K562 (cell line): ENCODE measurements around the gene NOP16. TPM values are rescaled to one million over a fixed set of nuclear protein-coding genes. Genes with fewer than 3 reads are reported as not detected.

ENCODE experiments used
- ATAC-seq: fragments of 200-7000 bp; cut with Tn5 transposase; 3 replicates; pipeline ENCODE4 v1.9.1; 2020; ENCODE audit warnings: moderate library complexity
- BruUV-seq: library from RNA; stranded (reverse); fragments of 400-500 nt; replicated peaks from 2 replicates; lab custom pipeline; 2021; lab: Mats Ljungman, UMichigan
- CTCF ChIA-PET: fragments of 300-600 bp; formaldehyde crosslinking; extraction: SDS; loops from one replicate; lab custom pipeline; 2021; ENCODE audit warnings: low intra/inter-chr PET ratio; lab: Yijun Ruan, JAX
- POLR2A ChIA-PET: fragments of 300-600, 350-650 bp; sonication (Branson Sonifier 250); formaldehyde crosslinking; extraction: SDS; loops from one replicate; lab custom pipeline; 2021; ENCODE audit warnings: antibody characterized with exemption, inconsistent platforms; lab: Yijun Ruan, JAX
- DNase-seq, 4 experiments: peaks; one replicate each; pipeline versions ENCODE4 v3.0.0 to v3.0.0-alpha.2; 2011 to 2018; ENCODE audit warnings: low spot score in 3 of 4, mixed read lengths in 3 of 4; ENCODE audit errors: extremely low read depth in 1 of 4
- FAIRE-seq: peaks from 2 replicates; lab custom pipeline; 2011; peaks lifted over from hg19 to GRCh38; lab: Jason Lieb, UNC
- H2AFZ ChIP-seq: 2 replicates; pipeline ENCODE4 v1.6.0; 2011; ENCODE audit warnings: low read depth, low read length, control low read depth, inconsistent platforms
- H3K27ac ChIP-seq: fragments of 200-600 bp; 3 replicates; pipeline ENCODE4 v1.8.0; 2011; ENCODE audit warnings: low read depth, mild to moderate bottlenecking, control low read depth, inconsistent platforms, low read length, moderate library complexity, mixed read lengths; ENCODE audit errors: extremely low read depth
- H3K27me3 ChIP-seq, 2 experiments: fragments of 300-600 bp in 1 of 2; 2 replicates in 1 of 2; 3 replicates in 1 of 2; pipeline versions ENCODE4 v1.6.0 to v1.8.0; 2011; ENCODE audit warnings: inconsistent platforms in 2 of 2, low read length in 2 of 2, mild to moderate bottlenecking in 1 of 2, mixed read lengths in 1 of 2, moderate library complexity in 1 of 2; ENCODE audit not compliant: control insufficient read depth in 2 of 2, insufficient read depth in 2 of 2
- H3K36me3 ChIP-seq: fragments of 300-600 bp; 3 replicates; pipeline ENCODE4 v1.8.0; 2011; ENCODE audit warnings: mild to moderate bottlenecking, low read length, inconsistent platforms; ENCODE audit not compliant: control insufficient read depth, insufficient read depth
- H3K4me1 ChIP-seq, 2 experiments: fragments of 200-600 bp in 1 of 2; replicated peaks in 1 of 2; 2 replicates in 1 of 2; 3 replicates in 1 of 2; pipeline versions ENCODE4 v1.5.1 to v1.8.0; 2011; ENCODE audit warnings: inconsistent platforms in 2 of 2, low read length in 2 of 2, mild to moderate bottlenecking in 1 of 2, mixed read lengths in 1 of 2, moderate library complexity in 1 of 2; ENCODE audit not compliant: control insufficient read depth in 2 of 2, insufficient read depth in 2 of 2
- H3K4me2 ChIP-seq: 2 replicates; pipeline ENCODE4 v1.6.1; 2011; ENCODE audit warnings: low read length, control low read depth, inconsistent platforms, mixed read lengths; ENCODE audit not compliant: insufficient read depth
- H3K4me3 ChIP-seq: fragments of 200-600 bp; sonication (generic), shearing (Covaris generic); 2 replicates; pipeline ENCODE4 v1.5.1; 2016; ENCODE audit warnings: control low read depth, inconsistent platforms
- H3K79me2 ChIP-seq: fragments of 200-600 bp; 3 replicates; pipeline ENCODE4 v1.8.0; 2011; ENCODE audit warnings: low read length, inconsistent platforms; ENCODE audit not compliant: control insufficient read depth, insufficient read depth
- H3K9ac ChIP-seq, 2 experiments: 2 replicates each; pipeline versions ENCODE4 v1.6.0 to v1.6.1; 2011; ENCODE audit warnings: low read depth in 2 of 2, low read length in 2 of 2, control low read depth in 1 of 2, inconsistent platforms in 1 of 2, mild to moderate bottlenecking in 1 of 2, mixed read lengths in 1 of 2; ENCODE audit not compliant: insufficient read depth in 1 of 2
- H3K9me1 ChIP-seq: one replicate; pipeline ENCODE4 v1.6.0; 2011; ENCODE audit warnings: inconsistent platforms, mild to moderate bottlenecking, low read length, moderate library complexity; ENCODE audit not compliant: control insufficient read depth, insufficient read depth
- H3K9me3 ChIP-seq: replicated peaks from 2 replicates; pipeline ENCODE4 v1.5.1; 2011; ENCODE audit warnings: low read depth, low read length, inconsistent platforms; ENCODE audit not compliant: control insufficient read depth, insufficient read depth
- H4K20me1 ChIP-seq: replicated peaks from 2 replicates; pipeline ENCODE4 v1.6.1; 2011; ENCODE audit warnings: low read length, inconsistent platforms, mixed read lengths; ENCODE audit not compliant: control insufficient read depth, insufficient read depth
- CREB3 ChIP-seq: fragments of 450-650 bp; conservative IDR thresholded peaks from 2 replicates; pipeline ENCODE4 v1.6.1; 2016; ENCODE audit warnings: missing genetic modification characterization, low read depth, mild to moderate bottlenecking, missing compliant biosample characterization, moderate library complexity
- RB1 ChIP-seq: fragments of 450-650 bp; IDR thresholded peaks from 2 replicates; pipeline ENCODE4 v1.6.1; 2017; ENCODE audit warnings: low read depth, mild to moderate bottlenecking
- ZBED1 ChIP-seq: IDR thresholded peaks from 2 replicates; pipeline ENCODE4 v1.6.1; 2014
- ZBTB33 ChIP-seq: sonication (generic); formaldehyde crosslinking; IDR thresholded peaks from 2 replicates; pipeline ENCODE4 v1.8.1; 2023; ENCODE audit warnings: mild to moderate bottlenecking, missing genetic modification reagents
- WGBS: fragments of 100-300 bp; shearing (Covaris generic); methylation state at CpG from one replicate; pipeline ENCODE4 v1.1.6; 2016; ENCODE audit warnings: low coverage, mixed read lengths; ENCODE audit not compliant: insufficient coverage; ENCODE audit errors: missing lambda C conversion rate; 5-methylcytosine and 5-hydroxymethylcytosine counted together
- in situ Hi-C: fragments of 300-500 bp; cut with MboI; formaldehyde crosslinking; loops from 4 replicates; pipeline ENCODE4 v1.15.0; 2018; ENCODE audit warnings: inconsistent platforms, mixed read lengths
- intact Hi-C: fragments of 100-400 bp; cut with micrococcal nuclease; formaldehyde crosslinking; loops from 2 replicates; pipeline ENCODE4 v1.14.2; 2022
- polyA plus RNA-seq, 8 experiments: library from polyadenylated mRNA; depleted of rRNA in 4 of 8; stranded (reverse) in 5 of 8; unstranded in 3 of 8; fragments of >200 nt; fragmentation: Nextera tagmentation in 2 of 8; fragmentation: Illumina TruSeq in 1 of 8; extraction: Ambion mirVana in 2 of 8; extraction: Trizol in 1 of 8; gene quantifications; 2 replicates each; pipeline versions ENCODE4 v1.2.1 to v1.2.3, GENCODE V29; 2011 to 2014; ENCODE audit warnings: inconsistent platforms in 1 of 8, missing spikeins in 1 of 8
- total RNA-seq, 7 experiments: library from RNA; depleted of rRNA in 6 of 7; stranded (reverse); fragments of >200 nt in 6 of 7; fragmentation: Illumina TruSeq in 2 of 7; extraction: Trizol in 2 of 7; gene quantifications; 2 replicates each; pipeline versions ENCODE4 v1.2.1 to v1.2.3, GENCODE V29; 2011 to 2021; ENCODE audit warnings: low replicate concordance in 1 of 7

NOP16 gene
- total and polyA plus RNA-seq, 9 of the 15 experiments (the other 6 are each of a cell fraction or from before 2014, with no cell fraction given): 92.5 to 342 (median 148) TPM

- POLR2A ChIA-PET: interaction anchor here (0.5 to 1.4 kb wide), 2 partner anchors 14 to 27 kb away, joined by 3 to 5 read pairs; no protein-coding TSS in a partner anchor
Measured at GRCh38 chr5:176355400-176356178, 32.8 kb downstream of the NOP16 start.

More at GRCh38 chr5:176355400-176356178, 32.8 kb downstream of the NOP16 start:
- H3K9me3 ChIP-seq: no peaks in the 10 kb centered on the region
- H4K20me1 ChIP-seq: peaks cover 1% of the 10 kb centered on the region; the same call in 1 of the 2 replicates
- in situ Hi-C loops: no loop called here
- no peaks in the 10 kb centered on the region for H3K27me3 ChIP-seq
- H3K9me1 ChIP-seq: no peaks in the 10 kb centered on the region
- H3K36me3 ChIP-seq: peaks cover 82% of the 10 kb centered on the region
- no peak for FAIRE-seq
- TF ChIP-seq ZBTB33 (CRISPR knock-in tag) (0 out of 2 replicates have a peak, but pooled peaks have one; percentile 28), CREB3 (tag) (no peak), RB1 (no peak), ZBED1 (no peak)
- H3K27ac ChIP-seq: no peak overlapping the region
- no peak overlapping the region for H3K4me3 ChIP-seq
- H3K4me1 ChIP-seq: peaks cover 4% of the 10 kb centered on the region in 2 experiments; a peak in 2 of 5 replicates
- CTCF ChIA-PET: no interaction called here
- no TSS peak for BruUV-seq
- no peak overlapping the region for H2AFZ ChIP-seq
- H3K9ac ChIP-seq: no peak overlapping the region; a peak in 1 of 4 replicates
- intact Hi-C loops: no loop called here
- peak; percentile 40; the same call in 1 of the 3 replicates for ATAC-seq
- no peak overlapping the region for H3K4me2 ChIP-seq
- peak in 2 of 4 experiments; percentile 31 to 34 for DNase-seq
- WGBS: 98% methylated on average over 16 of the region's 16 CpGs
- H3K79me2 ChIP-seq: peaks cover 52% of the 10 kb centered on the region
